Measurements from ENCODE around the gene DLL3. TPM values are rescaled to one million over a fixed set of nuclear protein-coding genes. Genes with fewer than 3 reads are reported as not detected.
A peak's percentile ranks its signal among the peaks of the same experiment; 100 is the strongest.

DLL3 gene
- polyA plus RNA-seq, 1 donor from 2014 or later = 35.5 TPM

DNA sequence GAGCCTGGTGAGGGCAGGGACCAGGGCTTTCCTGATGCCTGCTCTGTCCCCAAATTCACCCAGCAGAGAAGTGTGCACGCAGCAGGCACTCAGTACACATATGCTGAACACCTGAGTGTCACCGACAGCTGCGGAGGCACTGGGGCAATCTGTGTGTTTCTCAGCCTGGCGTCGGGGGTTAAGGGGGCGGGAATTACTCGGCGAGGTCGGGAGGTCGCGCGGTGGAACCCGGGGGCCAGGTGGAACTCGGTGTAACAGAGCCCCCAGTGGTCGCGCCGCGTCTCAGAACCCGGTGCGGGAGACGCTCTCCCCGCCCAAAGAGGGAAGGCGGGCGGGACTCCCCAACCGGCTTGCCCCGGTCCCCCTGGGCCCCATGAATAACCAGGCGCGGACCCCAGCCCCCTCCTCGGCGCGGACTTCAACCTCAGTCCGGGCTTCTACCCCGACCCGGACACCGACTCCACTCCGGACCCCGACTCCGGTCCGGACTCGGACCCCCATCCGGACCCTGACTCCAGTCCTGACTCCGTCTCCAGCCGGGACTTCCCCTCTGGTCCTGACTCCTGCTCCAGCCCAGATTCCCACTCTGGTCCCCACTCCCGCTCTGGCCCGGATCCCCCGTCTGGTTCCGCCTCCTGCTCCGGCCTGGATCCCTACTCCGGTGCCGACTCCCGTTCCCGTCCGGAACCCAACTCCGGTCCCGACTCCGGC lies 16.2 kb downstream of the DLL3 start, which contains the start of gene SELENOV:
SELENOV (plus strand) TSS at position 300 of the 711 bp plus-strand sequence; CDS start at position 374, 74 bp downstream.
- peaks cover 39% of the 10 kb centered on the region for H3K27me3 ChIP-seq (ENCODE audit: insufficient read depth, low read depth, low read length)
- H3F3A ChIP-seq (ENCODE audit: insufficient read depth, low read length, poor library complexity, severe bottlenecking) = no peaks in the 10 kb centered on the region
- H3K4me2 ChIP-seq (ENCODE audit: low read length) = no peak within 1 kb of the TSS
- H3K36me3 ChIP-seq (ENCODE audit: insufficient read depth, low read length) = no peaks in the 10 kb centered on the region
- H4K20me1 ChIP-seq (ENCODE audit: insufficient read depth) = no peaks in the 10 kb centered on the region
- no peaks in the 10 kb centered on the region for H3K79me2 ChIP-seq (replicated peaks; ENCODE audit: insufficient read depth, low read length)
- no peak within 1 kb of the TSS for H3K27ac ChIP-seq (ENCODE audit: low read length)
- H3K9me2 ChIP-seq (ENCODE audit: insufficient read depth, low read length) = no peaks in the 10 kb centered on the region
- peak within 1 kb of the TSS; percentile 26 for H3K9ac ChIP-seq (ENCODE audit: low read length)
- TF ChIP-seq, protein P1, sequence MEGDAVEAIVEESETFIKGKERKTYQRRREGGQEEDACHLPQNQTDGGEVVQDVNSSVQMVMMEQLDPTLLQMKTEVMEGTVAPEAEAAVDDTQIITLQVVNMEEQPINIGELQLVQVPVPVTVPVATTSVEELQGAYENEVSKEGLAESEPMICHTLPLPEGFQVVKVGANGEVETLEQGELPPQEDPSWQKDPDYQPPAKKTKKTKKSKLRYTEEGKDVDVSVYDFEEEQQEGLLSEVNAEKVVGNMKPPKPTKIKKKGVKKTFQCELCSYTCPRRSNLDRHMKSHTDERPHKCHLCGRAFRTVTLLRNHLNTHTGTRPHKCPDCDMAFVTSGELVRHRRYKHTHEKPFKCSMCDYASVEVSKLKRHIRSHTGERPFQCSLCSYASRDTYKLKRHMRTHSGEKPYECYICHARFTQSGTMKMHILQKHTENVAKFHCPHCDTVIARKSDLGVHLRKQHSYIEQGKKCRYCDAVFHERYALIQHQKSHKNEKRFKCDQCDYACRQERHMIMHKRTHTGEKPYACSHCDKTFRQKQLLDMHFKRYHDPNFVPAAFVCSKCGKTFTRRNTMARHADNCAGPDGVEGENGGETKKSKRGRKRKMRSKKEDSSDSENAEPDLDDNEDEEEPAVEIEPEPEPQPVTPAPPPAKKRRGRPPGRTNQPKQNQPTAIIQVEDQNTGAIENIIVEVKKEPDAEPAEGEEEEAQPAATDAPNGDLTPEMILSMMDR (IDR thresholded peaks at IDR 0.05; ENCODE audit: poor library complexity, severe bottlenecking) = peak; percentile 40
- no peak for TF ChIP-seq EP300 (conservative IDR thresholded peaks at IDR 0.05; ENCODE audit: poor library complexity, severe bottlenecking)
- no peaks in the 10 kb centered on the region for H3K9me3 ChIP-seq (ENCODE audit: low read length)
- H2AFZ ChIP-seq (ENCODE audit: low read depth, low read length) = no peak within 1 kb of the TSS
- H3K4me3 ChIP-seq (ENCODE audit: low read length) = peak within 1 kb of the TSS; percentile 62

DNA sequence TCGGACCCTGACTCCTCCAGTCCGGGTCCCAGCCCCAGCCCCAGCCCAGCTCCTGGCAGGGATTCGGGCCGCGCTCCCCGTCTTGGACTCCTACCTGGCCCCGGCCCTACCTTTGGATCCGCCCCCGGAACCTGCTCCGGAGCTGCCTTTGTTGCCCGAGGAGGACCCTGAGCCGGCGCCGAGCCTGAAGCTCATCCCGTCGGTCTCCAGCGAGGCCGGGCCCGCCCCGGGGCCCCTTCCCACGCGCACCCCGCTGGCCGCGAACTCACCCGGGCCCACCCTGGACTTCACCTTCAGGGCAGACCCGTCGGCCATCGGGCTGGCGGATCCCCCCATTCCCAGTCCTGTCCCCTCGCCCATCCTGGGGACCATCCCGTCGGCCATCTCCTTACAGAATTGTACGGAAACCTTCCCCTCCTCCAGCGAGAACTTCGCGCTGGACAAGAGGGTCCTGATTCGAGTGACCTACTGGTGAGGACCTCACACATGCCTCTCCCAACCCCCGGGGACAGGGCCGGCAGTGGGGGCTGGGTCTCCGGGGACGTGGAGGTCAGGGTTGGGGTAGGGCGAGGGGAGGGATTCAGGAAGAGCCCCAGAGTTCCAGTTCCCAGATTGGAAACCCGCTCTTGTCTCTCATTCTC lies 16.9 kb downstream of the DLL3 start:
- Histone ChIP-seq H3K9me3 (ENCODE audit: low read length) (no peaks in the 10 kb centered on the region), H3K79me2 (replicated peaks; ENCODE audit: insufficient read depth, low read length) (no peaks in the 10 kb centered on the region), H3K27me3 (ENCODE audit: insufficient read depth, low read depth, low read length) (peaks cover 39% of the 10 kb centered on the region), H2AFZ (ENCODE audit: low read depth, low read length) (no peak overlapping the region), H3K27ac (ENCODE audit: low read length) (no peak overlapping the region), H4K20me1 (ENCODE audit: insufficient read depth) (no peaks in the 10 kb centered on the region), H3K36me3 (ENCODE audit: insufficient read depth, low read length) (no peaks in the 10 kb centered on the region), H3K4me2 (ENCODE audit: low read length) (no peak overlapping the region), H3K4me3 (ENCODE audit: low read length) (peak overlapping the region; percentile 62), H3F3A (ENCODE audit: insufficient read depth, low read length, poor library complexity, severe bottlenecking) (no peaks in the 10 kb centered on the region), H3K9me2 (ENCODE audit: insufficient read depth, low read length) (no peaks in the 10 kb centered on the region), H3K9ac (ENCODE audit: low read length) (peak overlapping the region; percentile 26)
- TF ChIP-seq MXI1 (conservative IDR thresholded peaks at IDR 0.05; ENCODE audit: poor library complexity, severe bottlenecking) (no peak), EZH2 (IDR thresholded peaks at IDR 0.05; ENCODE audit: borderline replicate concordance, insufficient read depth, low read length, poor library complexity, severe bottlenecking) (no peak), SMC3 (conservative IDR thresholded peaks at IDR 0.05; ENCODE audit: poor library complexity) (no peak)
- TF ChIP-seq, protein P1 (IDR thresholded peaks at IDR 0.05; ENCODE audit: poor library complexity, severe bottlenecking) = no peak

DNA sequence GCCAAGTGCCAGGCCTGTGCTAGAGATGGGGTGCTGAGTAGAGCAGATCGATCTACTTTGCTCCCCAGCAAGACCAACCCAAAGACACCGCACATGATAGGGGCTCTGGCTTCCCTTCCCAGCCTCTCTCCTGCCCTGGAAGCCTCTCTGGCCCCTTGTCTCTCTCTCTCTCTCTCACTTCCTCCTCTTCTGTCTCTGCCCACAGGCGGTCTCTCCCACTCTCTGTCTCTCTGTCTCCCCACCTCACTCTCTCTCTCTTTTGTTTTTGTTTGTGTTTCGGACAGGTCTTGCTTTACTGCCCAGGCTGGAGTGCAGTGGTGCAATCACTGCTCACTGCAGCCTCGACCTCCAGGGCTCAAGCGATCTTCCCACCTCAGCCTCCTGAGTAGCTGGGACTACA lies 17.5 kb downstream of the DLL3 start:
- no peaks in the 10 kb centered on the region for H3K36me3 ChIP-seq (ENCODE audit: insufficient read depth, low read length)
- TF ChIP-seq, protein P1 (IDR thresholded peaks at IDR 0.05; ENCODE audit: poor library complexity, severe bottlenecking) = no peak
- TF ChIP-seq, protein P2, sequence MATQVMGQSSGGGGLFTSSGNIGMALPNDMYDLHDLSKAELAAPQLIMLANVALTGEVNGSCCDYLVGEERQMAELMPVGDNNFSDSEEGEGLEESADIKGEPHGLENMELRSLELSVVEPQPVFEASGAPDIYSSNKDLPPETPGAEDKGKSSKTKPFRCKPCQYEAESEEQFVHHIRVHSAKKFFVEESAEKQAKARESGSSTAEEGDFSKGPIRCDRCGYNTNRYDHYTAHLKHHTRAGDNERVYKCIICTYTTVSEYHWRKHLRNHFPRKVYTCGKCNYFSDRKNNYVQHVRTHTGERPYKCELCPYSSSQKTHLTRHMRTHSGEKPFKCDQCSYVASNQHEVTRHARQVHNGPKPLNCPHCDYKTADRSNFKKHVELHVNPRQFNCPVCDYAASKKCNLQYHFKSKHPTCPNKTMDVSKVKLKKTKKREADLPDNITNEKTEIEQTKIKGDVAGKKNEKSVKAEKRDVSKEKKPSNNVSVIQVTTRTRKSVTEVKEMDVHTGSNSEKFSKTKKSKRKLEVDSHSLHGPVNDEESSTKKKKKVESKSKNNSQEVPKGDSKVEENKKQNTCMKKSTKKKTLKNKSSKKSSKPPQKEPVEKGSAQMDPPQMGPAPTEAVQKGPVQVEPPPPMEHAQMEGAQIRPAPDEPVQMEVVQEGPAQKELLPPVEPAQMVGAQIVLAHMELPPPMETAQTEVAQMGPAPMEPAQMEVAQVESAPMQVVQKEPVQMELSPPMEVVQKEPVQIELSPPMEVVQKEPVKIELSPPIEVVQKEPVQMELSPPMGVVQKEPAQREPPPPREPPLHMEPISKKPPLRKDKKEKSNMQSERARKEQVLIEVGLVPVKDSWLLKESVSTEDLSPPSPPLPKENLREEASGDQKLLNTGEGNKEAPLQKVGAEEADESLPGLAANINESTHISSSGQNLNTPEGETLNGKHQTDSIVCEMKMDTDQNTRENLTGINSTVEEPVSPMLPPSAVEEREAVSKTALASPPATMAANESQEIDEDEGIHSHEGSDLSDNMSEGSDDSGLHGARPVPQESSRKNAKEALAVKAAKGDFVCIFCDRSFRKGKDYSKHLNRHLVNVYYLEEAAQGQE (IDR thresholded peaks at IDR 0.05; ENCODE audit: borderline replicate concordance) = no peak
- TF ChIP-seq TAF1 (IDR thresholded peaks at IDR 0.05; ENCODE audit: low read depth) = no peak
- no peak for TF ChIP-seq SMC3 (conservative IDR thresholded peaks at IDR 0.05; ENCODE audit: poor library complexity)
- no peak for TF ChIP-seq POLR2AphosphoS5 (IDR thresholded peaks at IDR 0.05)
- H3K27ac ChIP-seq (ENCODE audit: low read length) = no peak overlapping the region
- H3K79me2 ChIP-seq (replicated peaks; ENCODE audit: insufficient read depth, low read length) = no peaks in the 10 kb centered on the region
- H3F3A ChIP-seq (ENCODE audit: insufficient read depth, low read length, poor library complexity, severe bottlenecking) = no peaks in the 10 kb centered on the region
- H3K9ac ChIP-seq (ENCODE audit: low read length) = no peak overlapping the region
- H3K9me2 ChIP-seq (ENCODE audit: insufficient read depth, low read length) = no peaks in the 10 kb centered on the region
- H3K4me3 ChIP-seq (ENCODE audit: low read length) = no peak overlapping the region
- H3K27me3 ChIP-seq (ENCODE audit: insufficient read depth, low read depth, low read length) = peaks cover 39% of the 10 kb centered on the region
- no peaks in the 10 kb centered on the region for H3K9me3 ChIP-seq (ENCODE audit: low read length)
- no peak overlapping the region for H2AFZ ChIP-seq (ENCODE audit: low read depth, low read length)
- H4K20me1 ChIP-seq (ENCODE audit: insufficient read depth) = no peaks in the 10 kb centered on the region
- no peak overlapping the region for H3K4me2 ChIP-seq (ENCODE audit: low read length)
